Endothelial cell of umbilical vein (primary cell): ENCODE measurements around the gene CEBPA. TPM values are rescaled to one million over a fixed set of nuclear protein-coding genes. Genes with fewer than 3 reads are reported as not detected.

Experiments used
- BruUV-seq: library from RNA; stranded (reverse); fragments of 400-500 nt; replicated peaks from 2 replicates; lab custom pipeline; 2021; lab: Mats Ljungman, UMichigan
- CTCF ChIA-PET: fragments of 300-600, 350-600 bp; sonication (Branson Sonifier 250); formaldehyde crosslinking; loops from one replicate; lab custom pipeline; 2021; ENCODE audit warnings: antibody characterized with exemption, inconsistent platforms; lab: Charles Lee
- POLR2A ChIA-PET: fragments of 300-600, 350-600 bp; sonication (Branson Sonifier 250); formaldehyde crosslinking; loops from one replicate; lab custom pipeline; 2021; ENCODE audit warnings: antibody characterized with exemption, inconsistent platforms; lab: Charles Lee
- DNase-seq: peaks from one replicate; pipeline ENCODE4 v3.0.0-alpha.2; 2011; ENCODE audit warnings: low read depth, low spot score
- FAIRE-seq: peaks from 2 replicates; lab custom pipeline; 2011; peaks lifted over from hg19 to GRCh38; lab: Jason Lieb, UNC
- H2AFZ ChIP-seq: 2 replicates; pipeline ENCODE4 v1.6.0; 2012; ENCODE audit warnings: low read depth, low read length, control low read depth, inconsistent platforms
- H3K27ac ChIP-seq: 2 replicates; pipeline ENCODE4 v1.5.1; 2011; ENCODE audit warnings: low read depth, mild to moderate bottlenecking, control low read depth, low read length, moderate library complexity; ENCODE audit not compliant: insufficient read depth
- H3K27me3 ChIP-seq, 2 experiments: 2 replicates each; pipeline versions ENCODE4 v1.6.0 to v1.6.1; 2011; ENCODE audit warnings: low read length in 2 of 2, mixed read lengths in 1 of 2; ENCODE audit not compliant: control insufficient read depth in 2 of 2, insufficient read depth in 2 of 2
- H3K36me3 ChIP-seq, 2 experiments: 2 replicates in 1 of 2; 3 replicates in 1 of 2; pipeline ENCODE4 v1.5.1; 2011; ENCODE audit warnings: low read length in 2 of 2, mild to moderate bottlenecking in 1 of 2, moderate library complexity in 1 of 2; ENCODE audit not compliant: control insufficient read depth in 2 of 2, insufficient read depth in 2 of 2; ENCODE audit errors: extremely low read depth in 1 of 2
- H3K4me1 ChIP-seq: 3 replicates; pipeline ENCODE4 v1.5.1; 2011; ENCODE audit warnings: mild to moderate bottlenecking, low read length; ENCODE audit not compliant: control insufficient read depth, insufficient read depth; ENCODE audit errors: extremely low read depth
- H3K4me2 ChIP-seq: 2 replicates; pipeline ENCODE4 v1.6.1; 2011; ENCODE audit warnings: low read length, control low read depth, mixed read lengths; ENCODE audit not compliant: insufficient read depth
- H3K4me3 ChIP-seq, 3 experiments: fragments of 200-600 bp in 1 of 3; sonication (generic), shearing (Covaris generic) in 1 of 3; replicated peaks in 1 of 3; 2 replicates each; pipeline ENCODE4 v1.5.1; 2011 to 2016; ENCODE audit warnings: control low read depth in 3 of 3, low read length in 3 of 3, mild to moderate bottlenecking in 2 of 3, inconsistent platforms in 1 of 3, low read depth in 1 of 3, moderate library complexity in 1 of 3; ENCODE audit not compliant: insufficient read depth in 1 of 3
- H3K79me2 ChIP-seq: 2 replicates; pipeline ENCODE4 v1.6.0; 2012; ENCODE audit warnings: low read length, inconsistent platforms; ENCODE audit not compliant: control insufficient read depth, insufficient read depth
- H3K9ac ChIP-seq: replicated peaks from 2 replicates; pipeline ENCODE3; 2011; ENCODE audit warnings: low read length, control low read depth; ENCODE audit not compliant: insufficient read depth; ENCODE audit errors: extremely low read depth
- H3K9me1 ChIP-seq: replicated peaks from 3 replicates; pipeline ENCODE4 v1.6.0; 2011; ENCODE audit warnings: mild to moderate bottlenecking, low read length; ENCODE audit not compliant: control insufficient read depth, insufficient read depth; ENCODE audit errors: extremely low read depth
- H3K9me3 ChIP-seq: replicated peaks from 2 replicates; pipeline ENCODE4 v1.5.1; 2012; ENCODE audit warnings: low read length, inconsistent platforms; ENCODE audit not compliant: control insufficient read depth, insufficient read depth
- H4K20me1 ChIP-seq: replicated peaks from 2 replicates; pipeline ENCODE3; 2011; ENCODE audit warnings: mild to moderate bottlenecking, low read length; ENCODE audit not compliant: control insufficient read depth, insufficient read depth; ENCODE audit errors: extremely low read depth
- GATA2 ChIP-seq: IDR thresholded peaks from 2 replicates; pipeline ENCODE4 v1.7.0; 2011; ENCODE audit warnings: low read depth, mild to moderate bottlenecking, moderate library complexity, mixed read lengths, low read length; ENCODE audit not compliant: insufficient read length, insufficient read depth
- JUN ChIP-seq: IDR thresholded peaks from 2 replicates; pipeline ENCODE4 v1.6.1; 2011; ENCODE audit warnings: borderline replicate concordance, low read depth; ENCODE audit not compliant: insufficient read length, insufficient read depth
- MYC ChIP-seq: IDR thresholded peaks from one replicate; pipeline ENCODE4 v1.6.1; 2011; ENCODE audit warnings: mild to moderate bottlenecking, low read depth, low read length
- POLR2A ChIP-seq: IDR thresholded peaks from 2 replicates; pipeline ENCODE4 v1.6.1; 2012; ENCODE audit warnings: low read depth, mild to moderate bottlenecking, control low read depth, low read length
- dilution Hi-C: fragments of 300-500 bp; cut with MboI; formaldehyde crosslinking; loops from one replicate; pipeline ENCODE4 v1.15.0; 2019; ENCODE audit warnings: low sequenced_read_pairs; ENCODE audit not compliant: extremely low pct_ligation_motif_present
- intact Hi-C: fragments of 100-400 bp; cut with micrococcal nuclease; formaldehyde crosslinking; loops from one replicate; pipeline ENCODE4 v1.10.0; 2022
- polyA plus RNA-seq, 4 experiments: library from polyadenylated mRNA; depleted of rRNA in 3 of 4; stranded (reverse) in 3 of 4; unstranded in 1 of 4; fragments of >200 nt; gene quantifications; 2 replicates each; pipeline versions ENCODE4 v1.2.1 to v1.2.3, GENCODE V29; 2011 to 2012; ENCODE audit warnings: missing spikeins in 1 of 4
- total RNA-seq: library from RNA; stranded (reverse); gene quantifications from 2 replicates; pipeline ENCODE4 v1.2.3, GENCODE V29; 2021
- TF ChIP-seq, protein P1 (sequence below), 2 donors: IDR thresholded peaks; 1 replicate in 1 of 2; 2 replicates in 1 of 2; pipeline ENCODE4 v1.5.1; 2011; ENCODE audit warnings: low read length in 2 of 2, mild to moderate bottlenecking in 2 of 2, moderate library complexity in 2 of 2, control low read depth in 1 of 2, inconsistent platforms in 1 of 2, low read depth in 1 of 2; ENCODE audit not compliant: insufficient read depth in 1 of 2; ENCODE audit errors: extremely low read depth in 1 of 2
- TF ChIP-seq, protein P2 (sequence below): IDR thresholded peaks from 2 replicates; pipeline ENCODE4 v1.6.1; 2011; ENCODE audit not compliant: insufficient read depth, insufficient read length

CEBPA gene
- total and polyA plus RNA-seq, 2 donors (not counting 3 experiments of a cell fraction or from before 2014, with no cell fraction given), result 0.06 TPM; not detected in 1

DNA sequence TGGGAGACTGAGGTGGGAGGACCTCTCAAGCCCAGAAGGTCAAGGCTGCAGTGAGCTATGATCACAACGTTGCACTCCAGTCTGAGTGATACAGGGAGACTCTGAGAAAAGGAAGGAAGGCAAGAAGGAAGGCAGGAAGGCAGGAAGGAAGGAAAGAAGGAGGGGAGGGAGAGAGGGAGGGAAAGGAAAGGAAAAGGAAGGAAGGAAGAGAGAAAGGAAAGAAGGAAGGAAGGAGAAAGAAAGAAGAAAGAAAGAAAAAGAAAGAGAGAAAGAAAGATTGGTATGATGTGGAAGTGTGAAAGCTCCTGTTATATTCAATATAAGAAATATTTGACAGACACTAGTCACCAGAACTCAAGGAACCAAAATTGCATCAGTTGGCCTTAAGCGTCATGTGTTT, 38.7 kb upstream of the CEBPA start:
- H3K27ac ChIP-seq, result no peak overlapping the region
- TF ChIP-seq JUN, result no peak
- no peak for TF ChIP-seq POLR2A
- TF ChIP-seq GATA2, result no peak
- TF ChIP-seq, protein P1, sequence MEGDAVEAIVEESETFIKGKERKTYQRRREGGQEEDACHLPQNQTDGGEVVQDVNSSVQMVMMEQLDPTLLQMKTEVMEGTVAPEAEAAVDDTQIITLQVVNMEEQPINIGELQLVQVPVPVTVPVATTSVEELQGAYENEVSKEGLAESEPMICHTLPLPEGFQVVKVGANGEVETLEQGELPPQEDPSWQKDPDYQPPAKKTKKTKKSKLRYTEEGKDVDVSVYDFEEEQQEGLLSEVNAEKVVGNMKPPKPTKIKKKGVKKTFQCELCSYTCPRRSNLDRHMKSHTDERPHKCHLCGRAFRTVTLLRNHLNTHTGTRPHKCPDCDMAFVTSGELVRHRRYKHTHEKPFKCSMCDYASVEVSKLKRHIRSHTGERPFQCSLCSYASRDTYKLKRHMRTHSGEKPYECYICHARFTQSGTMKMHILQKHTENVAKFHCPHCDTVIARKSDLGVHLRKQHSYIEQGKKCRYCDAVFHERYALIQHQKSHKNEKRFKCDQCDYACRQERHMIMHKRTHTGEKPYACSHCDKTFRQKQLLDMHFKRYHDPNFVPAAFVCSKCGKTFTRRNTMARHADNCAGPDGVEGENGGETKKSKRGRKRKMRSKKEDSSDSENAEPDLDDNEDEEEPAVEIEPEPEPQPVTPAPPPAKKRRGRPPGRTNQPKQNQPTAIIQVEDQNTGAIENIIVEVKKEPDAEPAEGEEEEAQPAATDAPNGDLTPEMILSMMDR (IDR thresholded peaks at IDR 0.05; ENCODE audit: extremely low read depth in 1 of 2, insufficient read depth in 1 of 2, low read depth in 1 of 2, low read length in 2 of 2), result no peak
- TF ChIP-seq, protein P2, sequence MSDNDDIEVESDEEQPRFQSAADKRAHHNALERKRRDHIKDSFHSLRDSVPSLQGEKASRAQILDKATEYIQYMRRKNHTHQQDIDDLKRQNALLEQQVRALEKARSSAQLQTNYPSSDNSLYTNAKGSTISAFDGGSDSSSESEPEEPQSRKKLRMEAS, result no peak
- no peak for TF ChIP-seq MYC
- ChIA-PET POLR2A (no interaction called here), CTCF (no interaction called here)
- H3K9ac ChIP-seq, result no peak overlapping the region
- H3K79me2 ChIP-seq, result no peaks in the 10 kb centered on the region
- no peaks in the 10 kb centered on the region for H3K4me1 ChIP-seq
- DNase-seq (no peak), FAIRE-seq (no peak)
- no peaks in the 10 kb centered on the region for H4K20me1 ChIP-seq
- no peaks in the 10 kb centered on the region for H3K9me1 ChIP-seq
- H3K9me3 ChIP-seq, result no peaks in the 10 kb centered on the region
- H2AFZ ChIP-seq, result no peak overlapping the region
- intact Hi-C loops (no loop called here), dilution Hi-C loops (no loop called here)
- H3K4me2 ChIP-seq, result no peak overlapping the region
- no TSS peak for BruUV-seq
- H3K36me3 ChIP-seq, result no peaks in the 10 kb centered on the region
- H3K27me3 ChIP-seq, result peaks cover 0 to 6% of the 10 kb centered on the region in 2 experiments
- no peak overlapping the region for H3K4me3 ChIP-seq
